HCT116 (cell line): ENCODE data around the gene HAP1.

Experiments
- CBX3 ChIP-seq: IDR thresholded peaks from 2 replicates; pipeline ENCODE4 v1.6.1; 2012; ENCODE audit warnings: low read depth
- CEBPB ChIP-seq: IDR thresholded peaks from 2 replicates; pipeline ENCODE4 v1.6.1; 2012; ENCODE audit warnings: low read depth
- EZH2 ChIP-seq: fragments of 200-600 bp; sonication (generic); IDR thresholded peaks from 2 replicates; pipeline ENCODE4 v1.6.1; 2017; ENCODE audit warnings: antibody characterized with exemption, mixed run types
- EZH2phosphoT487 ChIP-seq: fragments of 200-600 bp; IDR thresholded peaks from 2 replicates; pipeline ENCODE4 v1.6.1; 2018; ENCODE audit warnings: antibody characterized with exemption, borderline replicate concordance
- MAX ChIP-seq: IDR thresholded peaks from 2 replicates; pipeline ENCODE4 v1.6.1; 2012
- POLR2A ChIP-seq: IDR thresholded peaks from 2 replicates; pipeline ENCODE4 v1.7.0; 2011; ENCODE audit warnings: borderline replicate concordance; ENCODE audit not compliant: insufficient read depth, insufficient read length; ENCODE audit errors: extremely low read depth
- POLR2AphosphoS5 ChIP-seq: IDR thresholded peaks from 2 replicates; pipeline ENCODE4 v1.6.1; 2011; ENCODE audit warnings: mild to moderate bottlenecking, low read depth, low read length, moderate library complexity
- REST ChIP-seq: IDR thresholded peaks from 2 replicates; pipeline ENCODE4 v1.6.1; 2012; ENCODE audit warnings: low read depth
- TCF7L2 ChIP-seq: IDR thresholded peaks from 2 replicates; pipeline ENCODE4 v1.7.0; 2011; ENCODE audit warnings: borderline replicate concordance, inconsistent platforms; ENCODE audit not compliant: insufficient read depth, insufficient read length; ENCODE audit errors: extremely low read depth
- YY1 ChIP-seq: IDR thresholded peaks from 2 replicates; pipeline ENCODE4 v1.6.1; 2011; ENCODE audit warnings: low read length, low read depth, moderate library complexity, mild to moderate bottlenecking; ENCODE audit not compliant: insufficient replicate concordance; ENCODE audit errors: extremely low read depth
- ZFX ChIP-seq: fragments of 450-650 bp; IDR thresholded peaks from 2 replicates; pipeline ENCODE4 v1.6.1; 2017
- TF ChIP-seq, protein P1 (sequence below), 3 experiments: fragments of 200-600 bp in 1 of 3; sonication (generic) in 1 of 3; IDR thresholded peaks in 2 of 3; conservative IDR thresholded peaks in 1 of 3; 2 replicates each; pipeline ENCODE4 v1.5.1; 2012 to 2017; ENCODE audit warnings: low read depth in 2 of 3, low read length in 2 of 3, antibody characterized with exemption in 1 of 3, borderline replicate concordance in 1 of 3, control low read depth in 1 of 3, mild to moderate bottlenecking in 1 of 3, mixed read lengths in 1 of 3, mixed run types in 1 of 3, moderate library complexity in 1 of 3; ENCODE audit not compliant: insufficient read depth in 1 of 3
- TF ChIP-seq, protein P2 (sequence below): IDR thresholded peaks from 2 replicates; pipeline ENCODE4 v1.6.1; 2012
- TF ChIP-seq, protein P3 (sequence below): IDR thresholded peaks from 2 replicates; pipeline ENCODE4 v1.6.1; 2011; ENCODE audit warnings: mild to moderate bottlenecking, low read length, moderate library complexity; ENCODE audit not compliant: insufficient replicate concordance; ENCODE audit errors: extremely low read depth

GRCh38 chr17:41730479-41730878 is 4.0 kb downstream of the HAP1 start:
- TF ChIP-seq, protein P1, sequence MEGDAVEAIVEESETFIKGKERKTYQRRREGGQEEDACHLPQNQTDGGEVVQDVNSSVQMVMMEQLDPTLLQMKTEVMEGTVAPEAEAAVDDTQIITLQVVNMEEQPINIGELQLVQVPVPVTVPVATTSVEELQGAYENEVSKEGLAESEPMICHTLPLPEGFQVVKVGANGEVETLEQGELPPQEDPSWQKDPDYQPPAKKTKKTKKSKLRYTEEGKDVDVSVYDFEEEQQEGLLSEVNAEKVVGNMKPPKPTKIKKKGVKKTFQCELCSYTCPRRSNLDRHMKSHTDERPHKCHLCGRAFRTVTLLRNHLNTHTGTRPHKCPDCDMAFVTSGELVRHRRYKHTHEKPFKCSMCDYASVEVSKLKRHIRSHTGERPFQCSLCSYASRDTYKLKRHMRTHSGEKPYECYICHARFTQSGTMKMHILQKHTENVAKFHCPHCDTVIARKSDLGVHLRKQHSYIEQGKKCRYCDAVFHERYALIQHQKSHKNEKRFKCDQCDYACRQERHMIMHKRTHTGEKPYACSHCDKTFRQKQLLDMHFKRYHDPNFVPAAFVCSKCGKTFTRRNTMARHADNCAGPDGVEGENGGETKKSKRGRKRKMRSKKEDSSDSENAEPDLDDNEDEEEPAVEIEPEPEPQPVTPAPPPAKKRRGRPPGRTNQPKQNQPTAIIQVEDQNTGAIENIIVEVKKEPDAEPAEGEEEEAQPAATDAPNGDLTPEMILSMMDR (IDR thresholded peaks at IDR 0.05 in 2 of 3, conservative IDR thresholded peaks at IDR 0.05 in 1 of 3; ENCODE audit: borderline replicate concordance in 1 of 3, insufficient read depth in 1 of 3, low read depth in 2 of 3, low read length in 2 of 3), result no peak
- TF ChIP-seq MAX (no peak), EZH2 (no peak), EZH2phosphoT487 (no peak), REST (no peak), CEBPB (no peak), CBX3 (no peak), TCF7L2 (no peak), YY1 (no peak), POLR2AphosphoS5 (no peak), POLR2A (no peak), ZFX (no peak)
- TF ChIP-seq, protein P2, sequence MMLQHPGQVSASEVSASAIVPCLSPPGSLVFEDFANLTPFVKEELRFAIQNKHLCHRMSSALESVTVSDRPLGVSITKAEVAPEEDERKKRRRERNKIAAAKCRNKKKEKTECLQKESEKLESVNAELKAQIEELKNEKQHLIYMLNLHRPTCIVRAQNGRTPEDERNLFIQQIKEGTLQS, result no peak
- TF ChIP-seq, protein P3, sequence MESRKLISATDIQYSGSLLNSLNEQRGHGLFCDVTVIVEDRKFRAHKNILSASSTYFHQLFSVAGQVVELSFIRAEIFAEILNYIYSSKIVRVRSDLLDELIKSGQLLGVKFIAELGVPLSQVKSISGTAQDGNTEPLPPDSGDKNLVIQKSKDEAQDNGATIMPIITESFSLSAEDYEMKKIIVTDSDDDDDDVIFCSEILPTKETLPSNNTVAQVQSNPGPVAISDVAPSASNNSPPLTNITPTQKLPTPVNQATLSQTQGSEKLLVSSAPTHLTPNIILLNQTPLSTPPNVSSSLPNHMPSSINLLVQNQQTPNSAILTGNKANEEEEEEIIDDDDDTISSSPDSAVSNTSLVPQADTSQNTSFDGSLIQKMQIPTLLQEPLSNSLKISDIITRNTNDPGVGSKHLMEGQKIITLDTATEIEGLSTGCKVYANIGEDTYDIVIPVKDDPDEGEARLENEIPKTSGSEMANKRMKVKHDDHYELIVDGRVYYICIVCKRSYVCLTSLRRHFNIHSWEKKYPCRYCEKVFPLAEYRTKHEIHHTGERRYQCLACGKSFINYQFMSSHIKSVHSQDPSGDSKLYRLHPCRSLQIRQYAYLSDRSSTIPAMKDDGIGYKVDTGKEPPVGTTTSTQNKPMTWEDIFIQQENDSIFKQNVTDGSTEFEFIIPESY, result no peak
